Testis (tissue), 3 donors: Measurements from ENCODE around the gene GRIP1. TPM values are rescaled to one million over a fixed set of nuclear protein-coding genes. Genes with fewer than 3 reads are reported as not detected.

Experiments
- DNase-seq: peaks from one replicate; pipeline ENCODE4 v3.0.0-alpha.2; 2019
- H3K27ac ChIP-seq, 2 donors: fragments of 200-600 bp; sonication (generic); one replicate each; pipeline ENCODE4 v1.5.1; 2019
- H3K27me3 ChIP-seq: fragments of 200-600 bp; sonication (generic); one replicate; pipeline ENCODE4 v1.5.1; 2019
- H3K36me3 ChIP-seq: fragments of 200-600 bp; sonication (generic); one replicate; pipeline ENCODE4 v1.5.1; 2017; ENCODE audit warnings: low read depth; ENCODE audit errors: missing control alignments
- H3K4me1 ChIP-seq: fragments of 200-600 bp; sonication (generic); one replicate; pipeline ENCODE4 v1.5.1; 2019
- H3K4me3 ChIP-seq, 2 donors: fragments of 200-600 bp; sonication (generic); one replicate each; pipeline ENCODE4 v1.5.1; 2017 to 2019
- H3K9me3 ChIP-seq: fragments of 200-600 bp; sonication (generic); one replicate; pipeline ENCODE4 v1.5.1; 2017
- CTCF ChIP-seq, 3 experiments: fragments of 450-650 bp in 2 of 3; fragments of 200-600 bp in 1 of 3; sonication (generic) in 1 of 3; IDR thresholded peaks; one replicate each; pipeline ENCODE4 v1.5.1; 2016 to 2019; ENCODE audit warnings: antibody characterized with exemption in 3 of 3, mild to moderate bottlenecking in 2 of 3, moderate library complexity in 1 of 3
- POLR2A ChIP-seq: fragments of 450-650 bp; IDR thresholded peaks from one replicate; pipeline ENCODE4 v1.6.1; 2017; ENCODE audit warnings: antibody characterized with exemption, mild to moderate bottlenecking, moderate library complexity
- WGBS, 2 donors: methylation state at CpG; one replicate each; pipeline ENCODE4 v1.1.5; 2018; 5-methylcytosine and 5-hydroxymethylcytosine counted together
- intact Hi-C: fragments of 100-400 bp; cut with DNase I; formaldehyde crosslinking; loops from one replicate; pipeline ENCODE4 v1.15.1; 2023; ENCODE audit warnings: low total_unique reads
- polyA plus RNA-seq: library from polyadenylated mRNA; stranded (reverse); fragments of 350-450 nt; fragmentation: Illumina TruSeq; extraction: RNeasy Lipid Tissue Mini Kit (QIAGEN cat#74804); gene quantifications from one replicate; pipeline ENCODE4 v1.2.3, GENCODE V29; 2014; ENCODE audit warnings: low read depth, low replicate concordance; ENCODE audit not compliant: insufficient read depth
- total RNA-seq, 2 donors: library from RNA; depleted of rRNA; stranded (reverse); fragments of >200 nt; gene quantifications; one replicate each; pipeline ENCODE4 v1.2.3, GENCODE V29; 2016

GRIP1 gene
- total and polyA plus RNA-seq, 3 donors from 2014 or later, result 12.0 to 14.0 (median 12.9) TPM

GRCh38 chr12:66529934-66530333 lies 148.9 kb downstream of the GRIP1 start:
- intact Hi-C loops, result no loop called here
- no peak overlapping the region for H3K27ac ChIP-seq
- H3K27me3 ChIP-seq, result no peaks in the 10 kb centered on the region
- TF ChIP-seq CTCF (IDR thresholded peaks at IDR 0.05) (no peak), POLR2A (no peak)
- H3K36me3 ChIP-seq, result no peaks in the 10 kb centered on the region
- no peak overlapping the region for H3K4me3 ChIP-seq
- no peaks in the 10 kb centered on the region for H3K4me1 ChIP-seq
- no peak for DNase-seq
- H3K9me3 ChIP-seq, result no peaks in the 10 kb centered on the region
- WGBS, 2 donors, result 63 to 70% methylated on average over 1 of the region's 1 CpG

- no peak overlapping the region for H3K4me3 ChIP-seq
- H3K27me3 ChIP-seq, result no peaks in the 10 kb centered on the region
- H3K4me1 ChIP-seq, result no peaks in the 10 kb centered on the region
- no peak overlapping the region for H3K27ac ChIP-seq
- no peak for DNase-seq
- no peak for TF ChIP-seq POLR2A
- TF ChIP-seq CTCF (IDR thresholded peaks at IDR 0.05), result no peak
- H3K9me3 ChIP-seq, result no peaks in the 10 kb centered on the region
- no peaks in the 10 kb centered on the region for H3K36me3 ChIP-seq
- intact Hi-C loops, result no loop called here
- 81 to 91% methylated on average over 4 of the region's 4 CpGs for WGBS, 2 donors
Observed at GRCh38 chr12:66516561-66516960, 162.3 kb downstream of the GRIP1 start.

- Histone ChIP-seq H3K9me3 (no peaks in the 10 kb centered on the region), H3K27me3 (no peaks in the 10 kb centered on the region), H3K27ac (no peak overlapping the region), H3K4me3 (no peak overlapping the region), H3K4me1 (no peaks in the 10 kb centered on the region), H3K36me3 (no peaks in the 10 kb centered on the region)
- DNase-seq, result no peak
- intact Hi-C loops, result no loop called here
- no peak for TF ChIP-seq POLR2A
- no peak for TF ChIP-seq CTCF (IDR thresholded peaks at IDR 0.05)
- WGBS, 2 donors, result 67 to 70% methylated on average over 2 of the region's 2 CpGs
Observed at GRCh38 chr12:66516133-66516532, 162.7 kb downstream of the GRIP1 start.

GRCh38 chr12:66514581-66514980 lies 164.3 kb downstream of the GRIP1 start:
- no peak for DNase-seq
- no peak for TF ChIP-seq CTCF (IDR thresholded peaks at IDR 0.05)
- no peak for TF ChIP-seq POLR2A
- no peaks in the 10 kb centered on the region for H3K36me3 ChIP-seq
- no peak overlapping the region for H3K27ac ChIP-seq
- no peak overlapping the region for H3K4me3 ChIP-seq
- no peaks in the 10 kb centered on the region for H3K27me3 ChIP-seq
- WGBS, 2 donors, result 67 to 79% methylated on average over 2 of the region's 2 CpGs
- no peaks in the 10 kb centered on the region for H3K4me1 ChIP-seq
- intact Hi-C loops, result no loop called here
- H3K9me3 ChIP-seq, result no peaks in the 10 kb centered on the region

- intact Hi-C loops, result no loop called here
- TF ChIP-seq CTCF (IDR thresholded peaks at IDR 0.05) (no peak), POLR2A (no peak)
- Histone ChIP-seq H3K36me3 (no peaks in the 10 kb centered on the region), H3K4me1 (no peaks in the 10 kb centered on the region), H3K27ac (no peak overlapping the region), H3K9me3 (no peaks in the 10 kb centered on the region), H3K27me3 (no peaks in the 10 kb centered on the region), H3K4me3 (no peak overlapping the region)
- 88 to 93% methylated on average over 2 of the region's 2 CpGs for WGBS, 2 donors
- no peak for DNase-seq
Observed at GRCh38 chr12:66508025-66508424, 170.9 kb downstream of the GRIP1 start.
